ENCODE results near the gene BLCAP.

GRCh38 chr20:37542281-37542680 is 14.6 kb upstream of the BLCAP start:
- TF ChIP-seq CTCF (IDR thresholded peaks at IDR 0.05; ENCODE audit: insufficient read depth, low read length) (no peak), POLR2AphosphoS5 (IDR thresholded peaks at IDR 0.05; ENCODE audit: low read depth) (no peak)

Measured in HL-60 (cell line).